A673 (cell line): ENCODE results near the gene NIT2.

ENCODE experiments used
- EZH2 ChIP-seq: fragments of 200-600 bp; sonication (generic); IDR thresholded peaks from 2 replicates; pipeline ENCODE4 v1.6.1; 2017; ENCODE audit warnings: borderline replicate concordance, low read depth, mild to moderate bottlenecking, mixed read lengths, antibody characterized with exemption, low read length; ENCODE audit not compliant: poor library complexity, severe bottlenecking
- TF ChIP-seq, protein P1 (sequence below): fragments of 300-800, 200-600 bp; sonication (generic); conservative IDR thresholded peaks from 2 replicates; pipeline ENCODE4 v1.5.1; 2017; ENCODE audit warnings: low read depth, mild to moderate bottlenecking, antibody characterized with exemption, low read length, moderate library complexity, mixed read lengths

GRCh38 chr3:100389025-100389424, 54.5 kb downstream of the NIT2 start:
- TF ChIP-seq, protein P1, sequence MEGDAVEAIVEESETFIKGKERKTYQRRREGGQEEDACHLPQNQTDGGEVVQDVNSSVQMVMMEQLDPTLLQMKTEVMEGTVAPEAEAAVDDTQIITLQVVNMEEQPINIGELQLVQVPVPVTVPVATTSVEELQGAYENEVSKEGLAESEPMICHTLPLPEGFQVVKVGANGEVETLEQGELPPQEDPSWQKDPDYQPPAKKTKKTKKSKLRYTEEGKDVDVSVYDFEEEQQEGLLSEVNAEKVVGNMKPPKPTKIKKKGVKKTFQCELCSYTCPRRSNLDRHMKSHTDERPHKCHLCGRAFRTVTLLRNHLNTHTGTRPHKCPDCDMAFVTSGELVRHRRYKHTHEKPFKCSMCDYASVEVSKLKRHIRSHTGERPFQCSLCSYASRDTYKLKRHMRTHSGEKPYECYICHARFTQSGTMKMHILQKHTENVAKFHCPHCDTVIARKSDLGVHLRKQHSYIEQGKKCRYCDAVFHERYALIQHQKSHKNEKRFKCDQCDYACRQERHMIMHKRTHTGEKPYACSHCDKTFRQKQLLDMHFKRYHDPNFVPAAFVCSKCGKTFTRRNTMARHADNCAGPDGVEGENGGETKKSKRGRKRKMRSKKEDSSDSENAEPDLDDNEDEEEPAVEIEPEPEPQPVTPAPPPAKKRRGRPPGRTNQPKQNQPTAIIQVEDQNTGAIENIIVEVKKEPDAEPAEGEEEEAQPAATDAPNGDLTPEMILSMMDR: no peak
- no peak for TF ChIP-seq EZH2
